Breast epithelium (tissue), 4 donors: ENCODE results near the gene ZNF331. TPM values are rescaled to one million over a fixed set of nuclear protein-coding genes. Genes with fewer than 3 reads are reported as not detected.
"Not testable (repeated sequence)": the region's sequence is repeated elsewhere in the genome, so short reads cannot be mapped to it uniquely, and the experiment has no call there.

Experiments used
- DNase-seq, 2 donors: peaks; one replicate each; pipeline ENCODE4 v3.0.0-alpha.2; 2019; ENCODE audit warnings: low spot score in 2 of 2
- H3K27ac ChIP-seq, 2 donors: fragments of 200-600 bp; sonication (generic) in 1 of 2; one replicate each; pipeline ENCODE4 v1.5.1; 2016 to 2019; ENCODE audit warnings: mild to moderate bottlenecking in 1 of 2
- H3K27me3 ChIP-seq, 2 donors: fragments of 200-600 bp; sonication (generic) in 1 of 2; one replicate each; pipeline versions ENCODE4 v1.5.1 to v1.6.0; 2017 to 2019; ENCODE audit warnings: control low read depth in 1 of 2, mild to moderate bottlenecking in 1 of 2
- H3K36me3 ChIP-seq: fragments of 200-600 bp; one replicate; pipeline ENCODE4 v1.5.1; 2019
- H3K4me1 ChIP-seq, 2 donors: fragments of 200-600 bp; sonication (generic); one replicate each; pipeline ENCODE4 v1.5.1; 2016 to 2019; ENCODE audit warnings: control low read depth in 1 of 2
- H3K4me3 ChIP-seq, 3 donors: fragments of 200-600 bp; sonication (generic); 1 replicate in 2 of 3; 2 replicates in 1 of 3; pipeline ENCODE4 v1.5.1; 2016 to 2019; ENCODE audit warnings: mild to moderate bottlenecking in 3 of 3, moderate library complexity in 2 of 3
- H3K9me3 ChIP-seq, 2 donors: fragments of 200-600 bp; sonication (generic) in 1 of 2; one replicate each; pipeline ENCODE4 v1.5.1; 2016 to 2019; ENCODE audit warnings: control low read depth in 1 of 2
- POLR2A ChIP-seq: fragments of 450-650 bp; IDR thresholded peaks from one replicate; pipeline ENCODE4 v1.6.1; 2016; ENCODE audit warnings: antibody characterized with exemption, mild to moderate bottlenecking, moderate library complexity
- POLR2AphosphoS5 ChIP-seq, 3 donors: sonication (generic); formaldehyde crosslinking; IDR thresholded peaks; one replicate each; pipeline ENCODE4 v1.6.1; 2017; ENCODE audit warnings: antibody characterized with exemption in 3 of 3
- intact Hi-C: fragments of 100-400 bp; cut with DNase I; formaldehyde crosslinking; loops from one replicate; pipeline ENCODE4 v1.15.1; 2023; ENCODE audit warnings: low total_unique reads
- total RNA-seq, 3 donors: library from RNA; depleted of rRNA; stranded (reverse); fragments of >200 nt; gene quantifications; one replicate each; pipeline ENCODE4 v1.1.0, GENCODE V29; 2016
- TF ChIP-seq, protein P1 (sequence below), 3 donors: fragments of 450-650 bp; IDR thresholded peaks; one replicate each; pipeline ENCODE4 v1.5.1; 2016 to 2017; ENCODE audit warnings: antibody characterized with exemption in 3 of 3, mild to moderate bottlenecking in 3 of 3, moderate library complexity in 3 of 3

ZNF331 gene
- 10 to 100 TPM; 19.5 to 84.4 (median 46.5) TPM for total RNA-seq

- peak within 1 kb of the TSS; percentile 84 to 96 for H3K27ac ChIP-seq
- peak; percentile 71 to 78 for DNase-seq
- intact Hi-C loops: no loop called here
- H3K4me1 ChIP-seq: no peaks in the 10 kb centered on the region
- TF ChIP-seq, protein P1, sequence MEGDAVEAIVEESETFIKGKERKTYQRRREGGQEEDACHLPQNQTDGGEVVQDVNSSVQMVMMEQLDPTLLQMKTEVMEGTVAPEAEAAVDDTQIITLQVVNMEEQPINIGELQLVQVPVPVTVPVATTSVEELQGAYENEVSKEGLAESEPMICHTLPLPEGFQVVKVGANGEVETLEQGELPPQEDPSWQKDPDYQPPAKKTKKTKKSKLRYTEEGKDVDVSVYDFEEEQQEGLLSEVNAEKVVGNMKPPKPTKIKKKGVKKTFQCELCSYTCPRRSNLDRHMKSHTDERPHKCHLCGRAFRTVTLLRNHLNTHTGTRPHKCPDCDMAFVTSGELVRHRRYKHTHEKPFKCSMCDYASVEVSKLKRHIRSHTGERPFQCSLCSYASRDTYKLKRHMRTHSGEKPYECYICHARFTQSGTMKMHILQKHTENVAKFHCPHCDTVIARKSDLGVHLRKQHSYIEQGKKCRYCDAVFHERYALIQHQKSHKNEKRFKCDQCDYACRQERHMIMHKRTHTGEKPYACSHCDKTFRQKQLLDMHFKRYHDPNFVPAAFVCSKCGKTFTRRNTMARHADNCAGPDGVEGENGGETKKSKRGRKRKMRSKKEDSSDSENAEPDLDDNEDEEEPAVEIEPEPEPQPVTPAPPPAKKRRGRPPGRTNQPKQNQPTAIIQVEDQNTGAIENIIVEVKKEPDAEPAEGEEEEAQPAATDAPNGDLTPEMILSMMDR (IDR thresholded peaks at IDR 0.05): peak in 2 of 3 donors; percentile 42 to 56
- TF ChIP-seq POLR2A (no peak), POLR2AphosphoS5 (IDR thresholded peaks at IDR 0.05) (peak; percentile 36 to 71 (median 49))
- no peaks in the 10 kb centered on the region for H3K36me3 ChIP-seq
- H3K9me3 ChIP-seq: no peaks in the 10 kb centered on the region
- H3K27me3 ChIP-seq: no peaks in the 10 kb centered on the region
- H3K4me3 ChIP-seq: peak within 1 kb of the TSS; percentile 53 to 89 (median 57)
Observed at GRCh38 chr19:53537521-53538377, at the start of gene ZNF331. ZNF331 (plus strand) TSS chr19:53538145; CDS start chr19:53569377, 31,232 bp downstream.

GRCh38 chr19:53492153-53492552 lies 45.8 kb upstream of the ZNF331 start:
- Histone ChIP-seq H3K4me3 (no peak overlapping the region), H3K4me1 (no peaks in the 10 kb centered on the region), H3K9me3 (peaks cover 27 to 80% of the 10 kb centered on the region in 2 donors), H3K27ac (no peak overlapping the region), H3K27me3 (no peaks in the 10 kb centered on the region), H3K36me3 (no peaks in the 10 kb centered on the region)
- intact Hi-C loops: no loop called here
- TF ChIP-seq POLR2A (no peak), POLR2AphosphoS5 (IDR thresholded peaks at IDR 0.05) (no peak)
- TF ChIP-seq, protein P1 (IDR thresholded peaks at IDR 0.05): no peak
- no peak for DNase-seq

GRCh38 chr19:53497311-53498023 lies 40.5 kb upstream of the ZNF331 start:
- peaks cover 14 to 30% of the 10 kb centered on the region in 2 donors for H3K9me3 ChIP-seq
- intact Hi-C loops, H3K4me3 ChIP-seq, H3K4me1 ChIP-seq, H3K36me3 ChIP-seq, H3K27me3 ChIP-seq, H3K27ac ChIP-seq, DNase-seq: not testable (repeated sequence)

- Histone ChIP-seq H3K9me3 (peaks cover 14 to 25% of the 10 kb centered on the region in 2 donors), H3K27ac (peak overlapping the region in 1 of 2 donors; percentile 25)
- H3K4me1 ChIP-seq, H3K27me3 ChIP-seq, intact Hi-C loops, H3K36me3 ChIP-seq, DNase-seq, H3K4me3 ChIP-seq: not testable (repeated sequence)
Observed at GRCh38 chr19:53498024-53498395, 39.9 kb upstream of the ZNF331 start.

DNA sequence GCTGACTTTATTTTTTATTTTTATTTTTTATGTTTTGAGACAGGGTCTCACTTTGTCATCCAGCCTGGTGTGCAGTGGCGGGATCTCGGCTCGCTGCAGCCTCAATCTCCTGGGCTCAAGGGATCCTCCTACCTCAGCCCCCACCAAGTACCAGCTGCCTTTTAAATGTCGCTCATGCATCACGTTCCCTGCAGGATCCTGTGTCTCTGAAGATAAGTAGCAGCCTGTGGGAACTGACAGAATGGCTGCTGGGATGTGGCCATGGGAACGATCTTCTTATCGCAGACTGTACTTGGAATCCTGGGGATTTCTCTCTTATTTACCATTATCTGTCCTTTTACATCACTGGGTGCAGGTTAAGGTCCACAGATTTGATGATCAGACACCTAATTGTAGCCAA lies 34.8 kb upstream of the ZNF331 start:
- intact Hi-C loops, H3K36me3 ChIP-seq, H3K27ac ChIP-seq: not testable (repeated sequence)

DNA sequence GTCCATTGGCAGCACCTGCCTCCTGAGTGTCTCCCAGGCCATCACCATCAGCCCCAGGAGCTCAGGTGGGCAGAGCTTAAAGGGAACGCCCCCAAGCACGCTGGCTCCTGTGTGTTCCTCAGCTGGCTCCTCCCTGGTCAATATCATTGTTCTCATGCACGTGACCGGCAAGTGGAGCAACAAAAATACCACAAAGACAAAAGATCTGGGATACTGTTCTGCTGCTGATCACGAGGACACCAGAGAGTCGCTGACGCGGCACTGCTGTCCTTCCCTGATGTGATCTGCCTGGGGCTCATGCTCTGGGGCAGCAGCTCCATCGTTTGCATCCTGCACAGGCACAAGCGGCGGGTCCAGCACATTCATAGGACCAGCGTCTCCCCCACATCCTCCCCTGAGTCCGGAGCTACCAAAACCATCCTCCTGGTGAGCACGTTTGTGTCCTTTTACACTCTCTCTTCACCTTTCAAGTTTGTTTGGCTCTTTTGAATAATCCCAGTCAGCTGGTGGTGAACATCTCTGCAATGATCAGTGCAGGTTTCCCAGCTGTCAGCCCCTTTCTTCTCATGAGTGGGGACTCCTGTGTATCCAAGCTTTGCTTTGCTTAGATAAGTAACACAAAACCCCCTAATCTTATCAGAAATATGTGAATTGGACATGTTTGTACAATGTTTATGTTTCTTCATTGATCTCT lies 34.1 kb upstream of the ZNF331 start:
- H3K27me3 ChIP-seq, intact Hi-C loops, H3K27ac ChIP-seq, DNase-seq, H3K36me3 ChIP-seq, H3K4me1 ChIP-seq, H3K9me3 ChIP-seq: not testable (repeated sequence)
- H3K4me3 ChIP-seq: peak overlapping the region in 2 of 3 donors; percentile 3 to 24

More for the DNA sequence above, 34.8 kb upstream of the ZNF331 start:
- DNase-seq, H3K27me3 ChIP-seq, H3K4me1 ChIP-seq, H3K9me3 ChIP-seq, H3K4me3 ChIP-seq: not testable (repeated sequence)

DNA sequence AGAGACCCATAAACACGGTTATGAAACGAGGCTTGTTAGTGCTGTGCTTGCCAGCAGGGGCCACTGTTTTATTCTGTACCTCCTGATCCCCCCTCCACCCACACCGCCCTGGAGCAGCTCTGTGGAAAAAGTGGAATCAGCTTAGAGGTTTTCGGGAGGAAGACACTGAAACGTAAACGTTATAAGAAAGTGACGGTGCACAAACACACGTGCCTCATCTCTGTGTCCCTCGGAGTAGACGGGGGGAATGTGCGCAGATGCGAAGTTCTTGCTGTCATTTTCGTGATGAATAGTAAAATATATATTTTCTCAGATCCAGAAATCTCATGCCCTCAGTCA lies 33.6 kb upstream of the ZNF331 start:
- Histone ChIP-seq H3K27ac (peak overlapping the region in 1 of 2 donors; percentile 26), H3K4me3 (peak overlapping the region; percentile 24 to 55 (median 32))
- H3K9me3 ChIP-seq, H3K4me1 ChIP-seq, DNase-seq, H3K36me3 ChIP-seq, H3K27me3 ChIP-seq, intact Hi-C loops: not testable (repeated sequence)
- TF ChIP-seq, protein P1 (IDR thresholded peaks at IDR 0.05): peak in 1 of 3 donors; percentile 9
